Lower lobe of right lung (tissue), 2 donors: ENCODE measurements around the gene TMEM45A. TPM values are rescaled to one million over a fixed set of nuclear protein-coding genes. Genes with fewer than 3 reads are reported as not detected.

ENCODE experiments used
- ATAC-seq, 2 donors: fragments of 200-7000 bp; cut with Tn5 transposase; one replicate each; pipeline ENCODE4 v1.9.1; 2020 to 2022; ENCODE audit warnings: mild to moderate bottlenecking in 2 of 2, moderate library complexity in 2 of 2
- DNase-seq: peaks from one replicate; pipeline ENCODE4 v3.0.0-alpha.2; 2020
- H3K27ac ChIP-seq: fragments of 200-600 bp; one replicate; pipeline ENCODE4 v1.8.0; 2022
- H3K27me3 ChIP-seq: fragments of 200-600 bp; one replicate; pipeline ENCODE4 v1.8.0; 2022; ENCODE audit warnings: low read depth
- H3K36me3 ChIP-seq: fragments of 200-600 bp; one replicate; pipeline ENCODE4 v1.8.0; 2022; ENCODE audit warnings: mild to moderate bottlenecking
- H3K4me1 ChIP-seq: fragments of 200-600 bp; one replicate; pipeline ENCODE4 v1.8.0; 2022
- H3K4me3 ChIP-seq: fragments of 200-600 bp; one replicate; pipeline ENCODE4 v1.8.0; 2022; ENCODE audit warnings: mild to moderate bottlenecking
- H3K9me3 ChIP-seq: fragments of 200-600 bp; one replicate; pipeline ENCODE4 v1.8.0; 2022
- intact Hi-C: fragments of 100-400 bp; cut with DNase I; formaldehyde crosslinking; loops from one replicate; pipeline ENCODE4 v1.11.0; 2022
- total RNA-seq: library from RNA; stranded (reverse); fragmentation: NEBNext Ultra II Directional; extraction: Animal tissue kit (Norgen Biotek cat#: 25700); gene quantifications from one replicate; pipeline ENCODE4 v1.2.1, GENCODE V29; 2021
- TF ChIP-seq, protein P1 (sequence below): fragments of 200-600 bp; IDR thresholded peaks from one replicate; pipeline ENCODE4 v1.8.0; 2022; ENCODE audit warnings: antibody characterized with exemption, mild to moderate bottlenecking
- donor health status: DM: no; HTN: yes; CAD: no; lungs with severe emphysema.

The TMEM45A gene
- total RNA-seq, 1 donor from 2014 or later = 17.2 TPM

DNA sequence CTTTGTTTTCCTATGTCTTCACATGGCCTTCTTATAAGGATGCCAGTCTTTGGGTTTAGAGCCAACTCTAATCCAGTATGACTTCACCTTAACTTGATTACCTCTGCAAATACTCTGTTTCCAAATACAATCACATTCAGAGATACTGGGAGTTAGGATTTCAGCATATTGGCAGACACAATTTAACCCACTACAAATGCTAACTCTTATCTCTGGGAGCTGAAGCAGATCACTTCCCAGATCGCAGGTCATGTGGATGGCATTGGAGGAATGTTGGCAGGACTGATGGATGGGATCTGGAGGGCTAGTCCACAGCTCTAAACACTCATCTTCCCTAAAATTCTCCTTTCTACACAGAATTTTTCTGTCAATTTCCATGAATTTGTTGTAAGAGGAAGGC is 70.8 kb downstream of the TMEM45A start:
- Histone ChIP-seq H3K27ac (no peak overlapping the region), H3K9me3 (no peaks in the 10 kb centered on the region)
- ATAC-seq = no peak

DNA sequence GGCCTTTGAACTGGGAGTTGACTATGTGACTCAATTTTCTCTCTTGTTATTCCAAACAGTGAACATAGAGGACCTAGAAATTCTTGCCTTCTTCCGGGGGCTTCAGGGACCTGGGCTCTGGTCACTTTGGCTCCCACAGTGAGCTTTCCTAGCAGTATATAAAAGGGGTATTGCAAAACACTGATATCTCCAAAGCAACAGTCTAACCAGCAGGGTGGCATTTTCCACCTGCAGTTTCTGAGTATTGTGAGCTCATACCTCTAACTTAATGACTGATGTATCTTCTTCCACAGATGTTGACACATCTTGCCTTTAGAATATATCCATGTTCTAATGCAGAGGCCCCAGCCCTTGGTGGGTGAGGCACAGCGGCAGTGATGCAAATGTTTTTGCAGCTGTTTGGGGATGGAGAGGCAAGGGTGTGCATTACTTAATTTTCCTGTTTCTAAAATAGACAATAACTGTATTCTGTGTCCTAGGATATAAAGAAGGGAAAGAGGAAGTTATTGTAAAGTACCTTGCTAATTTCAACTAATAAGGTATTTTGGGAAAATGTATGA is 71.3 kb downstream of the TMEM45A start:
- no peaks in the 10 kb centered on the region for H3K36me3 ChIP-seq
- DNase-seq (no peak), ATAC-seq (no peak)
- H3K4me1 ChIP-seq = no peaks in the 10 kb centered on the region
- no peak overlapping the region for H3K4me3 ChIP-seq
- no peak overlapping the region for H3K27ac ChIP-seq
- TF ChIP-seq, protein P1, sequence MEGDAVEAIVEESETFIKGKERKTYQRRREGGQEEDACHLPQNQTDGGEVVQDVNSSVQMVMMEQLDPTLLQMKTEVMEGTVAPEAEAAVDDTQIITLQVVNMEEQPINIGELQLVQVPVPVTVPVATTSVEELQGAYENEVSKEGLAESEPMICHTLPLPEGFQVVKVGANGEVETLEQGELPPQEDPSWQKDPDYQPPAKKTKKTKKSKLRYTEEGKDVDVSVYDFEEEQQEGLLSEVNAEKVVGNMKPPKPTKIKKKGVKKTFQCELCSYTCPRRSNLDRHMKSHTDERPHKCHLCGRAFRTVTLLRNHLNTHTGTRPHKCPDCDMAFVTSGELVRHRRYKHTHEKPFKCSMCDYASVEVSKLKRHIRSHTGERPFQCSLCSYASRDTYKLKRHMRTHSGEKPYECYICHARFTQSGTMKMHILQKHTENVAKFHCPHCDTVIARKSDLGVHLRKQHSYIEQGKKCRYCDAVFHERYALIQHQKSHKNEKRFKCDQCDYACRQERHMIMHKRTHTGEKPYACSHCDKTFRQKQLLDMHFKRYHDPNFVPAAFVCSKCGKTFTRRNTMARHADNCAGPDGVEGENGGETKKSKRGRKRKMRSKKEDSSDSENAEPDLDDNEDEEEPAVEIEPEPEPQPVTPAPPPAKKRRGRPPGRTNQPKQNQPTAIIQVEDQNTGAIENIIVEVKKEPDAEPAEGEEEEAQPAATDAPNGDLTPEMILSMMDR = no peak
- H3K9me3 ChIP-seq = no peaks in the 10 kb centered on the region
- no peaks in the 10 kb centered on the region for H3K27me3 ChIP-seq
- intact Hi-C loops = no loop called here

More for the DNA sequence above, 70.8 kb downstream of the TMEM45A start:
- intact Hi-C loops = no loop called here
- Histone ChIP-seq H3K4me3 (no peak overlapping the region), H3K4me1 (no peaks in the 10 kb centered on the region), H3K27me3 (no peaks in the 10 kb centered on the region), H3K36me3 (no peaks in the 10 kb centered on the region)
- no peak for DNase-seq
- TF ChIP-seq, protein P1 = no peak

DNA sequence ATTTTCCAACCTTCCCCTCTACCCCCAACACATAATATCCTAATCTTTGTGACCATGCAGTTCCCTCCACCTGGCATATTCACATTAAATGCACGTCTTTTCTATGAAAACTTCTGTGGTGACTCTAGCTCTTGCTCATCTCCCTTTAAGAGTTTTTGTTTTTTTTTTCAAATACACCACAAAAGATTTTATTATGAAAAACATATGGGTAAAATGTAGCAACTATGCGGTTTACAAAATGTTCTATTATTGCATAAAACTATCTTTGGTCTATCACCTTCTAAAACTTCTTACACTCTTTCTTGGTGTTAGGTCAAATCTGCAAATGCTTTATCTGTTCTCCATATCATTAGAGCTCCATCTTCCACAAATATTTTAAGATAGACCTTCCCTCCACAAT is 78.4 kb downstream of the TMEM45A start:
- TF ChIP-seq, protein P1 = no peak
- no peak overlapping the region for H3K4me3 ChIP-seq
- H3K36me3 ChIP-seq = no peaks in the 10 kb centered on the region
- no peaks in the 10 kb centered on the region for H3K27me3 ChIP-seq
- H3K4me1 ChIP-seq = no peaks in the 10 kb centered on the region
- no peak for DNase-seq
- no peak for ATAC-seq
- intact Hi-C loops = no loop called here
- H3K9me3 ChIP-seq = no peaks in the 10 kb centered on the region
- no peak overlapping the region for H3K27ac ChIP-seq

DNA sequence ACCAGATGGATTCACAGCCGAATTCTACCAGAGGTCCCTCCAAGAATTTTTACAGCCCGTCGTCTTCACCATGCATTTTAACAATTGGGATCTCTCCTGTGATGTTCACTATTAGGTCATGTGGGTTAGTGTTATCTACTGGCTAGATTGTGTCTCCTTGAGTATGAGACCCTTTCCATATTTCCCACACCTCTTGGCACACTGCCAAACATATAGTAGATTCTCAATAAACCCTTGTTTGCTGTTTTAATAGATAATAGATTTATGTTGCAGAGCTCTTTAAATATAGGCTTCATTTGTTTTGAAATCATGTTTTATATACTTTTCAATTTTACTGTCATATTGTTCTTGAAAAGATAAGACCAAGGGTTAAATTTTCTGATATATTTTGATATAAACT is 82.1 kb downstream of the TMEM45A start:
- DNase-seq = no peak
- H3K36me3 ChIP-seq = no peaks in the 10 kb centered on the region
- TF ChIP-seq, protein P1 = no peak

DNA sequence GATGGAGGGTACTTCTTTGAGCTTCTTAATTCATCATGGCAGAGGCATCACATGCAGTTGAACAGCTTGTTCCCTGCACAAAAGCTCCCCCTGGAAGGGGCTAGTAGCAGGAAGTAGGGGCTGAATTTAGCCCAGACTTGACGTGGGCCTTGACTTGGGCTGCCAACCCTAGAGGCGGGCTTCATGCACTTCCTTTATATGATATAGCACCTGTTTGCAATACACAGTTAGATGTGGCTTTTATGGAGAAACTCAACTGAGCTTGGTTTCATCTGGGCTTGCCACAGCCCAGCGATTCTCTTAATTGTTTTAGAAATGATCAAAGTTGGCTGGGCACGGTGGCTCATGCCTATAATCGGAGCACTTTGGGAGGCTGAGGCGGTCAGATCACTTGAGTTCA is 83.3 kb downstream of the TMEM45A start:
- no peaks in the 10 kb centered on the region for H3K27me3 ChIP-seq
- no peaks in the 10 kb centered on the region for H3K4me1 ChIP-seq
- no peaks in the 10 kb centered on the region for H3K36me3 ChIP-seq
- TF ChIP-seq, protein P1 = no peak
- no peak overlapping the region for H3K4me3 ChIP-seq
- no peak overlapping the region for H3K27ac ChIP-seq
- no peaks in the 10 kb centered on the region for H3K9me3 ChIP-seq
- ATAC-seq = no peak
- no peak for DNase-seq
- intact Hi-C loops = no loop called here

More for the DNA sequence above, 82.1 kb downstream of the TMEM45A start:
- Histone ChIP-seq H3K4me3 (no peak overlapping the region), H3K27me3 (no peaks in the 10 kb centered on the region), H3K9me3 (no peaks in the 10 kb centered on the region), H3K4me1 (no peaks in the 10 kb centered on the region), H3K27ac (no peak overlapping the region)
- no peak for ATAC-seq
- intact Hi-C loops = no loop called here
